A673 (cell line): ENCODE measurements around the gene ARHGEF2. TPM values are rescaled to one million over a fixed set of nuclear protein-coding genes. Genes with fewer than 3 reads are reported as not detected.
"Not testable (repeated sequence)": the region's sequence is repeated elsewhere in the genome, so short reads cannot be mapped to it uniquely, and the experiment has no call there.

ENCODE experiments used
- BruUV-seq: library from RNA; stranded (reverse); fragments of 400-500 nt; replicated peaks from 2 replicates; lab custom pipeline; 2021; lab: Mats Ljungman, UMichigan
- CTCF ChIA-PET: fragments of 300-600 bp; sonication (Branson Sonifier 250); formaldehyde crosslinking; loops from one replicate; lab custom pipeline; 2022; ENCODE audit warnings: antibody characterized with exemption; lab: Charles Lee
- POLR2A ChIA-PET: fragments of 300-600 bp; sonication (Branson Sonifier 250); formaldehyde crosslinking; loops from one replicate; lab custom pipeline; 2022; ENCODE audit warnings: antibody characterized with exemption; ENCODE audit not compliant: low non-redundant PET; lab: Charles Lee
- DNase-seq: peaks from one replicate; pipeline ENCODE4 v3.0.0-alpha.2; 2015; ENCODE audit warnings: low spot score
- H3K27ac ChIP-seq: fragments of 200-600 bp; sonication (generic); 2 replicates; pipeline ENCODE4 v1.5.1; 2016; ENCODE audit warnings: mixed run types, low read depth, mild to moderate bottlenecking, mixed read lengths, antibody characterized with exemption, low read length; ENCODE audit not compliant: poor library complexity, severe bottlenecking
- H3K27me3 ChIP-seq: fragments of 200-600 bp; sonication (generic); replicated peaks from 2 replicates; pipeline ENCODE4 v1.6.1; 2017; ENCODE audit warnings: mixed run types, low read depth, mild to moderate bottlenecking, mixed read lengths, antibody characterized with exemption, low read length; ENCODE audit not compliant: insufficient read depth, poor library complexity
- H3K36me3 ChIP-seq: fragments of 200-600 bp; sonication (generic); 2 replicates; pipeline ENCODE4 v1.6.1; 2016; ENCODE audit warnings: mixed run types, mild to moderate bottlenecking, mixed read lengths, antibody characterized with exemption, low read length; ENCODE audit not compliant: insufficient read depth, poor library complexity, severe bottlenecking
- H3K4me1 ChIP-seq: fragments of 200-600 bp; sonication (generic); 2 replicates; pipeline ENCODE4 v1.6.1; 2017; ENCODE audit warnings: mixed run types, mild to moderate bottlenecking, mixed read lengths, antibody characterized with exemption, low read length; ENCODE audit not compliant: insufficient read depth, poor library complexity, severe bottlenecking
- H3K4me3 ChIP-seq: fragments of 200-600 bp; sonication (generic); 2 replicates; pipeline ENCODE4 v1.5.1; 2016; ENCODE audit warnings: low read depth, mixed run types, mild to moderate bottlenecking, mixed read lengths, low read length; ENCODE audit not compliant: poor library complexity, severe bottlenecking
- H3K9me3 ChIP-seq: fragments of 200-600 bp; sonication (generic); 2 replicates; pipeline ENCODE4 v1.6.1; 2016; ENCODE audit warnings: mixed run types, low read depth, mild to moderate bottlenecking, mixed read lengths, antibody characterized with exemption, low read length; ENCODE audit not compliant: poor library complexity, severe bottlenecking
- CTCF ChIP-seq: fragments of 300-800, 200-600 bp; sonication (generic); conservative IDR thresholded peaks from 2 replicates; pipeline ENCODE4 v1.5.1; 2017; ENCODE audit warnings: low read depth, mild to moderate bottlenecking, antibody characterized with exemption, low read length, moderate library complexity, mixed read lengths
- EZH2 ChIP-seq: fragments of 200-600 bp; sonication (generic); IDR thresholded peaks from 2 replicates; pipeline ENCODE4 v1.6.1; 2017; ENCODE audit warnings: borderline replicate concordance, low read depth, mild to moderate bottlenecking, mixed read lengths, antibody characterized with exemption, low read length; ENCODE audit not compliant: poor library complexity, severe bottlenecking
- intact Hi-C: fragments of 100-400 bp; cut with micrococcal nuclease; formaldehyde crosslinking; loops from one replicate; pipeline ENCODE4 v1.10.0; 2022; ENCODE audit not compliant: unreplicated experiment
- total RNA-seq: library from RNA; stranded (reverse); gene quantifications from 2 replicates; pipeline ENCODE4 v1.2.3, GENCODE V29; 2021

Gene ARHGEF2
- total RNA-seq, 1 experiment from 2014 or later: 148 TPM

- H3K36me3 ChIP-seq: peaks cover 65% of the 10 kb centered on the region
- H3K9me3 ChIP-seq: no peaks in the 10 kb centered on the region
- TF ChIP-seq EZH2 (no peak), CTCF (no peak)
- POLR2A ChIA-PET: no interaction called here
- peaks cover 32% of the 10 kb centered on the region for H3K4me1 ChIP-seq
- no peak overlapping the region for H3K27ac ChIP-seq
- no TSS peak for BruUV-seq
- peak overlapping the region; percentile 67 for H3K4me3 ChIP-seq
- CTCF ChIA-PET: no interaction called here
- DNase-seq: no peak
- no peaks in the 10 kb centered on the region for H3K27me3 ChIP-seq
- intact Hi-C loops: no loop called here
Observed at GRCh38 chr1:155932081-155932480, 46.3 kb downstream of the ARHGEF2 start.

GRCh38 chr1:155931332-155932038 lies 46.9 kb downstream of the ARHGEF2 start:
- H3K4me1 ChIP-seq: peaks cover 32% of the 10 kb centered on the region
- H3K27me3 ChIP-seq: no peaks in the 10 kb centered on the region
- peaks cover 71% of the 10 kb centered on the region for H3K36me3 ChIP-seq
- CTCF ChIA-PET: no interaction called here
- no peaks in the 10 kb centered on the region for H3K9me3 ChIP-seq
- intact Hi-C loops: no loop called here
- H3K27ac ChIP-seq: no peak overlapping the region
- peak overlapping the region; percentile 67 for H3K4me3 ChIP-seq
- TF ChIP-seq CTCF: no peak
- TF ChIP-seq EZH2: no peak
- POLR2A ChIA-PET: interaction anchor here (0.6 kb wide), 1 partner anchor 140 kb away, joined by 4 read pairs; no protein-coding TSS in a partner anchor
- DNase-seq: no peak
- no TSS peak for BruUV-seq

- CTCF ChIA-PET, H3K9me3 ChIP-seq, DNase-seq, intact Hi-C loops, H3K27me3 ChIP-seq, POLR2A ChIA-PET, BruUV-seq, H3K27ac ChIP-seq: not testable (repeated sequence)
- Histone ChIP-seq H3K4me1 (peaks cover 32% of the 10 kb centered on the region), H3K36me3 (peaks cover 79% of the 10 kb centered on the region), H3K4me3 (peak overlapping the region; percentile 67)
Observed at GRCh38 chr1:155930725-155931124, 47.6 kb downstream of the ARHGEF2 start.
